Right lobe of liver (tissue), 6 donors: ENCODE data around the gene RAI1. TPM values are rescaled to one million over a fixed set of nuclear protein-coding genes. Genes with fewer than 3 reads are reported as not detected.

ENCODE experiments used
- ATAC-seq, 4 donors: fragments of 200-7000 bp; cut with Tn5 transposase; one replicate each; pipeline ENCODE4 v1.9.1; 2020; ENCODE audit warnings: mild to moderate bottlenecking in 4 of 4, moderate library complexity in 4 of 4
- DNase-seq, 3 donors: peaks; one replicate each; pipeline ENCODE4 v3.0.0-alpha.2; 2020
- H3K27ac ChIP-seq, 3 donors: fragments of 200-600 bp; one replicate each; pipeline ENCODE4 v1.8.0; 2022
- H3K27me3 ChIP-seq, 2 donors: fragments of 200-600 bp; one replicate each; pipeline ENCODE4 v1.8.0; 2022
- H3K36me3 ChIP-seq, 4 donors: fragments of 200-600 bp; sonication (generic) in 1 of 4; one replicate each; pipeline versions ENCODE4 v1.5.1 to v1.8.0; 2017 to 2022; ENCODE audit warnings: control low read depth in 1 of 4
- H3K4me1 ChIP-seq, 4 donors: fragments of 200-600 bp; sonication (generic) in 1 of 4; one replicate each; pipeline versions ENCODE4 v1.5.1 to v1.8.0; 2017 to 2022; ENCODE audit warnings: control low read depth in 1 of 4
- H3K4me3 ChIP-seq, 3 donors: fragments of 200-600 bp; one replicate each; pipeline ENCODE4 v1.8.0; 2022
- H3K9me3 ChIP-seq, 4 donors: fragments of 200-600 bp; sonication (generic) in 1 of 4; one replicate each; pipeline versions ENCODE4 v1.5.1 to v1.8.0; 2017 to 2022; ENCODE audit warnings: control low read depth in 1 of 4
- CTCF ChIP-seq, 4 donors: fragments of 200-600 bp in 3 of 4; fragments of 450-650 bp in 1 of 4; IDR thresholded peaks; one replicate each; pipeline versions ENCODE4 v1.5.1 to v1.8.0; 2016 to 2022; ENCODE audit warnings: antibody characterized with exemption in 4 of 4, mild to moderate bottlenecking in 2 of 4
- POLR2A ChIP-seq: fragments of 450-650 bp; IDR thresholded peaks from one replicate; pipeline ENCODE4 v1.6.1; 2017; ENCODE audit warnings: antibody characterized with exemption, mild to moderate bottlenecking
- WGBS: methylation state at CpG from one replicate; pipeline ENCODE4 v1.1.6; 2018; ENCODE audit warnings: low coverage, low lambda C conversion rate; ENCODE audit not compliant: insufficient coverage; ENCODE audit errors: missing lambda C conversion rate; 5-methylcytosine and 5-hydroxymethylcytosine counted together
- intact Hi-C, 2 donors: fragments of 100-400 bp; cut with DNase I; formaldehyde crosslinking; loops; one replicate each; pipeline versions ENCODE4 v1.11.2 to v1.14.1; 2022
- total RNA-seq, 6 experiments: library from RNA; depleted of rRNA in 2 of 6; stranded (reverse); fragments of >200 nt in 2 of 6; fragmentation: NEBNext Ultra II Directional in 3 of 6; extraction: Animal tissue kit (Norgen Biotek cat#: 25700) in 3 of 6; gene quantifications; one replicate each; pipeline versions ENCODE4 v1.1.0 to v1.2.4, GENCODE V29; 2016 to 2023
- donor health status: DM: no; HTN: yes; CAD: no.
- donor health status: DM: no; HTN: no; CAD: no.
- donor health status: DM: no; HTN: no; CAD: no.
- donor health status: DM: no; HTN: yes; CAD: no.
- donor health status: DM: no; HTN: yes; CAD: no.

The RAI1 gene
- total RNA-seq, 6 experiments from 2014 or later = 6.1 to 14.5 (median 8.4) TPM

- no peaks in the 10 kb centered on the region for H3K4me1 ChIP-seq
- no peak for DNase-seq
- H3K36me3 ChIP-seq = no peaks in the 10 kb centered on the region
- H3K27ac ChIP-seq = no peak overlapping the region
- no peaks in the 10 kb centered on the region for H3K27me3 ChIP-seq
- no peak for ATAC-seq
- intact Hi-C loops = no loop called here
- 75% methylated on average over 1 of the region's 4 CpGs for WGBS
- no peak overlapping the region for H3K4me3 ChIP-seq
- no peaks in the 10 kb centered on the region for H3K9me3 ChIP-seq
- TF ChIP-seq CTCF (IDR thresholded peaks at IDR 0.05) (no peak), POLR2A (no peak)
These were observed 85.5 kb downstream of the RAI1 start for GRCh38 chr17:17766744-17767120.

GRCh38 chr17:17767154-17767869 lies 86.1 kb downstream of the RAI1 start:
- intact Hi-C loops = no loop called here

GRCh38 chr17:17767887-17768418 lies 86.7 kb downstream of the RAI1 start:
- WGBS = no CpG with 5 or more reads among the region's 6 CpGs
- Histone ChIP-seq H3K9me3 (no peaks in the 10 kb centered on the region), H3K4me3 (no peak overlapping the region), H3K27me3 (no peaks in the 10 kb centered on the region), H3K4me1 (no peaks in the 10 kb centered on the region), H3K27ac (no peak overlapping the region), H3K36me3 (no peaks in the 10 kb centered on the region)
- intact Hi-C loops = no loop called here
- no peak for TF ChIP-seq CTCF (IDR thresholded peaks at IDR 0.05)
- TF ChIP-seq POLR2A = no peak
- ATAC-seq (no peak), DNase-seq (no peak)

More at GRCh38 chr17:17767154-17767869, 86.1 kb downstream of the RAI1 start:
- no peak overlapping the region for H3K27ac ChIP-seq
- no peaks in the 10 kb centered on the region for H3K4me1 ChIP-seq
- no peak overlapping the region for H3K4me3 ChIP-seq
- no peaks in the 10 kb centered on the region for H3K9me3 ChIP-seq
- no peaks in the 10 kb centered on the region for H3K36me3 ChIP-seq
- ATAC-seq = no peak
- TF ChIP-seq POLR2A (no peak), CTCF (IDR thresholded peaks at IDR 0.05) (no peak)
- no peaks in the 10 kb centered on the region for H3K27me3 ChIP-seq
- DNase-seq = no peak
- 64% methylated on average over 4 of the region's 7 CpGs for WGBS

GRCh38 chr17:17768424-17769088 lies 87.3 kb downstream of the RAI1 start:
- Histone ChIP-seq H3K4me1 (no peaks in the 10 kb centered on the region), H3K27me3 (no peaks in the 10 kb centered on the region), H3K36me3 (no peaks in the 10 kb centered on the region), H3K4me3 (no peak overlapping the region), H3K9me3 (no peaks in the 10 kb centered on the region), H3K27ac (no peak overlapping the region)
- intact Hi-C loops = no loop called here
- TF ChIP-seq POLR2A = no peak
- no peak for TF ChIP-seq CTCF (IDR thresholded peaks at IDR 0.05)
- WGBS = 96% methylated on average over 5 of the region's 14 CpGs
- no peak for DNase-seq
- ATAC-seq = no peak
